Skeletal muscle tissue (tissue), 4 donors: ENCODE data around the gene NELL1. TPM values are rescaled to one million over a fixed set of nuclear protein-coding genes. Genes with fewer than 3 reads are reported as not detected.

Experiments used
- H3K27ac ChIP-seq: one replicate; pipeline ENCODE4 v1.7.0; 2013; ENCODE audit warnings: mild to moderate bottlenecking, low read depth, low read length, inconsistent platforms
- H3K27me3 ChIP-seq, 3 donors: one replicate each; pipeline ENCODE4 v1.7.0; 2013; ENCODE audit warnings: low read length in 3 of 3; ENCODE audit not compliant: control insufficient read depth in 3 of 3, insufficient read depth in 3 of 3
- H3K36me3 ChIP-seq, 3 donors: one replicate each; pipeline ENCODE4 v1.7.0; 2013; ENCODE audit warnings: low read length in 3 of 3; ENCODE audit not compliant: control insufficient read depth in 3 of 3, insufficient read depth in 3 of 3
- H3K4me1 ChIP-seq, 3 donors: one replicate each; pipeline ENCODE4 v1.7.0; 2013; ENCODE audit warnings: low read length in 3 of 3, mild to moderate bottlenecking in 3 of 3; ENCODE audit not compliant: control insufficient read depth in 3 of 3, insufficient read depth in 3 of 3
- H3K4me3 ChIP-seq, 3 donors: one replicate each; pipeline ENCODE4 v1.7.0; 2013; ENCODE audit warnings: low read length in 3 of 3
- H3K9ac ChIP-seq, 3 donors: one replicate each; pipeline ENCODE4 v1.7.0; 2013; ENCODE audit warnings: low read length in 3 of 3, mild to moderate bottlenecking in 3 of 3, moderate library complexity in 2 of 3, low read depth in 1 of 3
- H3K9me3 ChIP-seq, 3 donors: one replicate each; pipeline ENCODE4 v1.7.0; 2013; ENCODE audit warnings: low read length in 3 of 3; ENCODE audit not compliant: control insufficient read depth in 3 of 3
- total RNA-seq: library from RNA; depleted of rRNA; stranded (reverse); fragments of >200 nt; gene quantifications from one replicate; pipeline ENCODE4 v1.2.3, GENCODE V29; 2014
- donor health status: Osteomylitis.

The NELL1 gene
- total RNA-seq, 1 donor from 2014 or later, result 3.7 TPM

- H3K36me3 ChIP-seq, result no peaks in the 10 kb centered on the region
- no peaks in the 10 kb centered on the region for H3K27me3 ChIP-seq
- no peaks in the 10 kb centered on the region for H3K4me1 ChIP-seq
- H3K4me3 ChIP-seq, result no peak overlapping the region
- no peaks in the 10 kb centered on the region for H3K9me3 ChIP-seq
- H3K9ac ChIP-seq, result no peak overlapping the region
- H3K27ac ChIP-seq, result no peak overlapping the region
Observed at GRCh38 chr11:21545699-21546098, 876.3 kb downstream of the NELL1 start.

GRCh38 chr11:21546703-21547102, 877.3 kb downstream of the NELL1 start:
- H3K27ac ChIP-seq, result no peak overlapping the region
- no peaks in the 10 kb centered on the region for H3K27me3 ChIP-seq
- H3K9ac ChIP-seq, result no peak overlapping the region
- H3K4me3 ChIP-seq, result no peak overlapping the region
- no peaks in the 10 kb centered on the region for H3K36me3 ChIP-seq
- H3K9me3 ChIP-seq, result no peaks in the 10 kb centered on the region
- no peaks in the 10 kb centered on the region for H3K4me1 ChIP-seq

GRCh38 chr11:21552911-21553310, 883.5 kb downstream of the NELL1 start:
- Histone ChIP-seq H3K4me3 (no peak overlapping the region), H3K9me3 (no peaks in the 10 kb centered on the region), H3K9ac (no peak overlapping the region), H3K27me3 (no peaks in the 10 kb centered on the region), H3K36me3 (no peaks in the 10 kb centered on the region), H3K4me1 (no peaks in the 10 kb centered on the region), H3K27ac (no peak overlapping the region)

GRCh38 chr11:21553795-21554194, 884.4 kb downstream of the NELL1 start:
- H3K36me3 ChIP-seq, result no peaks in the 10 kb centered on the region
- H3K9ac ChIP-seq, result no peak overlapping the region
- H3K9me3 ChIP-seq, result no peaks in the 10 kb centered on the region
- no peaks in the 10 kb centered on the region for H3K27me3 ChIP-seq
- H3K4me3 ChIP-seq, result no peak overlapping the region
- no peaks in the 10 kb centered on the region for H3K4me1 ChIP-seq
- no peak overlapping the region for H3K27ac ChIP-seq

GRCh38 chr11:21554284-21554683, 884.9 kb downstream of the NELL1 start:
- H3K4me1 ChIP-seq, result no peaks in the 10 kb centered on the region

GRCh38 chr11:21556926-21557325, 887.5 kb downstream of the NELL1 start:
- H3K27me3 ChIP-seq, result no peaks in the 10 kb centered on the region
- no peak overlapping the region for H3K9ac ChIP-seq

More at GRCh38 chr11:21554284-21554683, 884.9 kb downstream of the NELL1 start:
- Histone ChIP-seq H3K36me3 (no peaks in the 10 kb centered on the region), H3K9ac (no peak overlapping the region), H3K4me3 (no peak overlapping the region), H3K9me3 (no peaks in the 10 kb centered on the region), H3K27me3 (no peaks in the 10 kb centered on the region), H3K27ac (no peak overlapping the region)

GRCh38 chr11:21560466-21560975, 891.1 kb downstream of the NELL1 start:
- H3K4me1 ChIP-seq, result no peaks in the 10 kb centered on the region
- H3K9me3 ChIP-seq, result no peaks in the 10 kb centered on the region
- H3K4me3 ChIP-seq, result no peak overlapping the region
- no peaks in the 10 kb centered on the region for H3K36me3 ChIP-seq
- H3K9ac ChIP-seq, result no peak overlapping the region
- no peak overlapping the region for H3K27ac ChIP-seq
- no peaks in the 10 kb centered on the region for H3K27me3 ChIP-seq

More at GRCh38 chr11:21556926-21557325, 887.5 kb downstream of the NELL1 start:
- no peaks in the 10 kb centered on the region for H3K36me3 ChIP-seq
- H3K27ac ChIP-seq, result no peak overlapping the region
- no peaks in the 10 kb centered on the region for H3K9me3 ChIP-seq
- H3K4me1 ChIP-seq, result no peaks in the 10 kb centered on the region
- no peak overlapping the region for H3K4me3 ChIP-seq

- Histone ChIP-seq H3K27ac (no peak overlapping the region), H3K27me3 (no peaks in the 10 kb centered on the region), H3K9me3 (no peaks in the 10 kb centered on the region), H3K4me3 (no peak overlapping the region), H3K36me3 (no peaks in the 10 kb centered on the region), H3K4me1 (no peaks in the 10 kb centered on the region), H3K9ac (no peak overlapping the region)
Observed at GRCh38 chr11:21561581-21561980, 892.2 kb downstream of the NELL1 start.

- H3K9me3 ChIP-seq, result no peaks in the 10 kb centered on the region
- no peak overlapping the region for H3K27ac ChIP-seq
- H3K27me3 ChIP-seq, result no peaks in the 10 kb centered on the region
- H3K9ac ChIP-seq, result no peak overlapping the region
- no peak overlapping the region for H3K4me3 ChIP-seq
- no peaks in the 10 kb centered on the region for H3K36me3 ChIP-seq
- H3K4me1 ChIP-seq, result no peaks in the 10 kb centered on the region
Observed at GRCh38 chr11:21564095-21564494, 894.7 kb downstream of the NELL1 start.

- no peaks in the 10 kb centered on the region for H3K9me3 ChIP-seq
- no peaks in the 10 kb centered on the region for H3K4me1 ChIP-seq
- H3K36me3 ChIP-seq, result no peaks in the 10 kb centered on the region
- no peaks in the 10 kb centered on the region for H3K27me3 ChIP-seq
- no peak overlapping the region for H3K4me3 ChIP-seq
- H3K27ac ChIP-seq, result no peak overlapping the region
- no peak overlapping the region for H3K9ac ChIP-seq
Observed at GRCh38 chr11:21564833-21565682, 895.7 kb downstream of the NELL1 start.
